Ishikawa (cell line): ENCODE measurements around the gene RIMS1.

ENCODE experiments used
- CEBPB ChIP-seq: IDR thresholded peaks from 2 replicates; pipeline ENCODE4 v1.6.1; 2012
- CREB1 ChIP-seq: IDR thresholded peaks from 2 replicates; pipeline ENCODE4 v1.6.1; 2012; ENCODE audit warnings: low read depth
- EGR1 ChIP-seq: IDR thresholded peaks from 2 replicates; pipeline ENCODE4 v1.6.1; 2012
- EP300 ChIP-seq: IDR thresholded peaks from 2 replicates; pipeline ENCODE4 v1.6.1; 2012; ENCODE audit warnings: borderline replicate concordance
- FOXM1 ChIP-seq: IDR thresholded peaks from 2 replicates; pipeline ENCODE4 v1.6.1; 2012; ENCODE audit warnings: low read depth, borderline replicate concordance
- MAX ChIP-seq: IDR thresholded peaks from 2 replicates; pipeline ENCODE4 v1.6.1; 2012
- NFIC ChIP-seq: IDR thresholded peaks from 2 replicates; pipeline ENCODE4 v1.6.1; 2012
- RAD21 ChIP-seq: IDR thresholded peaks from 2 replicates; pipeline ENCODE4 v1.6.1; 2012; ENCODE audit warnings: low read depth
- REST ChIP-seq: IDR thresholded peaks from 2 replicates; pipeline ENCODE4 v1.6.1; 2012; ENCODE audit warnings: low read depth, mild to moderate bottlenecking
- TAF1 ChIP-seq: IDR thresholded peaks from 2 replicates; pipeline ENCODE4 v1.6.1; 2012; ENCODE audit warnings: low read depth, mild to moderate bottlenecking
- TCF12 ChIP-seq: IDR thresholded peaks from 2 replicates; pipeline ENCODE4 v1.6.1; 2012; ENCODE audit warnings: low read depth
- TEAD4 ChIP-seq: IDR thresholded peaks from 2 replicates; pipeline ENCODE4 v1.6.1; 2012
- YY1 ChIP-seq: IDR thresholded peaks from 2 replicates; pipeline ENCODE4 v1.6.1; 2012; ENCODE audit warnings: low read depth
- ZBTB7A ChIP-seq: IDR thresholded peaks from 2 replicates; pipeline ENCODE4 v1.6.1; 2012; ENCODE audit warnings: low read depth
- TF ChIP-seq, protein P1 (sequence below): IDR thresholded peaks from 2 replicates; pipeline ENCODE4 v1.6.1; 2012

RIMS1 gene

DNA sequence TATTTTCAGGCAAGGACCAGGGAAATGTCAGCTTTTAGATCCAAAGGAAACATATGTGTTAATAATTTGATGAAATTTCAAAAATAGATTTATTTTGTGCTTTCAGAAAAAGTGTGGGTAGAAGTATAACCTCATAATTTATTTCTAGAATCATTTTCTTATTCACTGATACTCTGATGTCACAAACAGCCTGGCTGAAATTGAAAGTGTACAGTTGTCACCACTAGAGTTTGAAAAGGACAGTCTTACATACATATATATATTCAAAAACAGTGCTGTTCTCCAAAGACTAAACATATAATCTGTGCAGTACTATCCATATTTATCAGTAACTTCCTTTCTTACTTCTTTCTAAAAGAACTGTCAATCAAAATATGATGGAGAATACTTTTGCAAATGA, 481.1 kb downstream of the RIMS1 start:
- TF ChIP-seq TAF1 (no peak), EGR1 (no peak), EP300 (no peak), ZBTB7A (no peak), REST (no peak), YY1 (no peak), TEAD4 (no peak), TCF12 (no peak), NFIC (no peak), CREB1 (no peak), CEBPB (no peak)
- TF ChIP-seq, protein P1, sequence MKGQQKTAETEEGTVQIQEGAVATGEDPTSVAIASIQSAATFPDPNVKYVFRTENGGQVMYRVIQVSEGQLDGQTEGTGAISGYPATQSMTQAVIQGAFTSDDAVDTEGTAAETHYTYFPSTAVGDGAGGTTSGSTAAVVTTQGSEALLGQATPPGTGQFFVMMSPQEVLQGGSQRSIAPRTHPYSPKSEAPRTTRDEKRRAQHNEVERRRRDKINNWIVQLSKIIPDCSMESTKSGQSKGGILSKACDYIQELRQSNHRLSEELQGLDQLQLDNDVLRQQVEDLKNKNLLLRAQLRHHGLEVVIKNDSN = no peak

DNA sequence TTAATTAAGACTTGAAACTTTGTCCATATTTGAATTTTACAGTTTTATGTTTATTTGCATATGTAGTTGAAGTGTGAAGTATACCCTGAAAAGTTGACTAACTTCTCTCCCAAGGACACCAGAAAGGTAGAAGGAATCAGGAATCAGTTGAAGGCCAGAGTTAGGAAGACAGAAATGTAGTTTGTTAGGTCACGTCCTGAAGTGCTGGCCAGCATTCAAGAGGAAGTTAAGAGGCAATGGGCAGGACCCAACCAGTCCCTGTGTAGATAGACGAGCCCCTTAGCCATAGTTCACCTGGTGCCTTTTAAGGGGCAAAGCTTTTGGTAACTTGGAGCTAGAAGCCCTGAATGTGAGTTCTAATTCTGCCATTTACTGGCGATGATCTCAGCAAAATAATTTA, 485.1 kb downstream of the RIMS1 start:
- no peak for TF ChIP-seq YY1
- TF ChIP-seq ZBTB7A = no peak
- TF ChIP-seq TCF12 = no peak
- TF ChIP-seq TAF1 = no peak
- no peak for TF ChIP-seq CREB1
- TF ChIP-seq MAX = no peak
- no peak for TF ChIP-seq RAD21
- no peak for TF ChIP-seq EP300
- no peak for TF ChIP-seq REST
- TF ChIP-seq FOXM1 = no peak
- no peak for TF ChIP-seq EGR1
- TF ChIP-seq, protein P1 = no peak

- TF ChIP-seq RAD21 (no peak), MAX (no peak), EP300 (no peak), YY1 (no peak), EGR1 (no peak), NFIC (no peak)
Measured at GRCh38 chr6:72374172-72374571, 487.8 kb downstream of the RIMS1 start.

DNA sequence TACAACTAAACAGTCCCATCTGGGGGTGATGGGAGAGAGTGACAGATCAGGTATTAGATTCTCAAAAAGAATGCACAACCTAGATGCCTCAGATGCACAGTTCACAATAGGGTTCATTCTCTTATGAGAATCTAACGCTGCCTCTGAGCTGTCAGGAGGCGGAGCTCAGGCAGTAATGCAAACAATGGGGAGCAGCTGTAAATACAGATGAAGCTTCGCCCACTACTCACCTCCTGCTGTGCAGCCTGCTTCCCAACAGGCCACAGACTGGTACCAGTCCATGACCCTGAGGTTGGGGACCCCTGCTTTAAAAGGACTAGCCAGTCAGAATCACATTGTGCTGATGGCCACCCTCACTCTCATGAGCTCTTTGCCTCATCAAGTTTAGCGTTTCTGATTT, 488.5 kb downstream of the RIMS1 start:
- TF ChIP-seq NFIC (no peak), RAD21 (no peak), CREB1 (no peak), FOXM1 (no peak), TCF12 (no peak), EGR1 (no peak), REST (no peak), TEAD4 (no peak), EP300 (no peak), MAX (no peak), TAF1 (no peak), YY1 (no peak), ZBTB7A (no peak), CEBPB (no peak)
- TF ChIP-seq, protein P1 = no peak

- TF ChIP-seq TCF12 = no peak
Measured at GRCh38 chr6:72376736-72377135, 490.4 kb downstream of the RIMS1 start.
